GM19463 (cell line): ENCODE results near the gene SLC25A13.
"Not testable (repeated sequence)": the region's sequence is repeated elsewhere in the genome, so short reads cannot be mapped to it uniquely, and the experiment has no call there.

ENCODE experiments used
- ATAC-seq: cut with Tn5 transposase; IDR thresholded peaks from one replicate; pipeline ENCODE4 v1.9.1; 2021; ENCODE audit warnings: mild to moderate bottlenecking, moderate library complexity; ENCODE audit not compliant: unreplicated experiment

The SLC25A13 gene, protein sequence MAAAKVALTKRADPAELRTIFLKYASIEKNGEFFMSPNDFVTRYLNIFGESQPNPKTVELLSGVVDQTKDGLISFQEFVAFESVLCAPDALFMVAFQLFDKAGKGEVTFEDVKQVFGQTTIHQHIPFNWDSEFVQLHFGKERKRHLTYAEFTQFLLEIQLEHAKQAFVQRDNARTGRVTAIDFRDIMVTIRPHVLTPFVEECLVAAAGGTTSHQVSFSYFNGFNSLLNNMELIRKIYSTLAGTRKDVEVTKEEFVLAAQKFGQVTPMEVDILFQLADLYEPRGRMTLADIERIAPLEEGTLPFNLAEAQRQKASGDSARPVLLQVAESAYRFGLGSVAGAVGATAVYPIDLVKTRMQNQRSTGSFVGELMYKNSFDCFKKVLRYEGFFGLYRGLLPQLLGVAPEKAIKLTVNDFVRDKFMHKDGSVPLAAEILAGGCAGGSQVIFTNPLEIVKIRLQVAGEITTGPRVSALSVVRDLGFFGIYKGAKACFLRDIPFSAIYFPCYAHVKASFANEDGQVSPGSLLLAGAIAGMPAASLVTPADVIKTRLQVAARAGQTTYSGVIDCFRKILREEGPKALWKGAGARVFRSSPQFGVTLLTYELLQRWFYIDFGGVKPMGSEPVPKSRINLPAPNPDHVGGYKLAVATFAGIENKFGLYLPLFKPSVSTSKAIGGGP

DNA sequence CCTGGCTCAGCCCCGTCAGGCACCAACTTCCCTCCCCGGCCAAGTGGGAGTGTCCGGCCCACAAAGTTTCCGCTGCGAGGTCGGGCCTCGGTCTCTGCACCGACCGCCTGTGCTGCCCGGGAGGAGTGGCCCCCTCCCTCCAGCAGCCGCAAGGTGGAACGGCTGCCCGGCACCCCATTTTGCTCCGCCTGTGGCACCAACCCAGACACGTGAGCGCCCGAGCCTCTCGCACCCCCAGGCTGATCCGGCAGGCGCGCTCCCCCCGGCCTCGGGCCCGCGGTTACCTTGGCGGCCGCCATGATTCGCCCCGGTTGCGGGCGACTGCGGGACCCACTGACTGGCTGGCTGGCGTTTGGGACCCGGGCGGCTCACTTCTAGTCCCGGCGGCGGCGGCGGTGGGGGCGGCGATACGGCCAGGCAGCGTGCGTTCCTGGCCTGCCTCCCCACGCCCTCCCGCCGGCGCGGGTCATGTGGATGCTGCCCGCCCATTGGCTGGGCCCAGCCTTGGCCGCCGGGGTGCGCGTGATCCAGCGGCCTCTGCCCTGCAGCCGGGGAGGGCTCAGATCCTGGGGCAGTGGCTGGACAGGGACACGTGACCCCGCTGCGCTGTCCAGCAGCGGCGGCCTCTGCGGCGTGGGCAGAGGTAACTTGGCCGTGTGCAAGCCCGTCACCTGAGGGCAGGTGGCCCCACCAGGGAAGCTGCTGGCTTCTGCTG, at the start of gene SLC25A13:
SLC25A13 (minus strand) TSS at position 441 of the 715 bp plus-strand sequence; CDS start at position 299, 142 bp downstream.
- ATAC-seq: peak; percentile 77

DNA sequence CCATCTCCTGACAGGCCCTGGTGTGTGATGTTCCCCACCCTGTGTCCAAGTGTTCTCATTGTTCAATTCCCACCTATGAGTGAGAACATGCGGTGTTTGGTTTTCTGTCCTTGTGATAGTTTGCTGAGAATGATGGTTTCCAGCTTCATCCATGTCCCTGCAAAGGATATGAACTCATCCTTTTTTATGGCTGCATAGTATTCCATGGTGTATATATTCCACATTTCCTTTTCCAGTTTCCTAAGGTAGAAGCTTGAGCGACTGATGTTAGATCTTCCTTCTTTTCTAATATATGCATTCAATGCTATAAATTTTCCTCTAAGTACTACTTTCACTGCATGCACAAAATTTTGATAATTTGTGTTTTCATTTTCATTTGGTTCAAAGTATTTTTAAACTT, 44.0 kb upstream of the SLC25A13 start:
- ATAC-seq: not testable (repeated sequence)

DNA sequence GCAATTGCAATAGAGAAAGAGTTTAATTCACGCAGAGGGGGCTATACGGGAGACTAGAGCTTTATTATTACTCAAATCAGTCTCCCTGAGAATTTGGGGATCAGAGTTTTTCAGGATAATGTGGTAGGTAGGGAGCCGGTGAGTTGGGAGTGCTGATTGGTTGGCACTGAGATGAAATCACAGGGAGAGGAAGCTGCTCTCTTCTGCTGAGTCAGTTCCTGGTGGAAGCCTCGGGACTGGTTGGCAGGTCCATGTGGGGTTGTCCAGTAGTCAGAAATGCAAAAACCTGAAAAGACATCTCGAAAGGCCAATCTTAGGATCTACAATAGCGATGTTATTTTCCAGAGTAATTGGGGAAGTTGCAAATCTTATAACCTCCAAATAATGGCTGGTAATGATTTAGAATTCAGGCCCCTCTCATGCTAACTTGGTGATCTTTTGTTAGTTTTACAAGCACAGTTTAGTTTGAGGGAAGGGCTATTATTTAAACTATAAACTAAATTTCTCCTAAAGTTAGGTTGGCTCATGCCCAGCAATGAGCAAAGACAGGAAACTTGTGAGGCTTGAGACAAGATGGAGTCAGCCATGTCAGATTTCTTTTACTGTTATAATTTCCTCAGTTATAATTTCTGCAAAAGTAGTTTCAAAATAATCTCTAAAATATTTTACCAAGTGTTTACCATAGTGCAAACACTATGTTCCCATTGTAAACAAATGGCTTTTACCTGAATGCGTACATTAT, 39.4 kb upstream of the SLC25A13 start:
- no peak for ATAC-seq

DNA sequence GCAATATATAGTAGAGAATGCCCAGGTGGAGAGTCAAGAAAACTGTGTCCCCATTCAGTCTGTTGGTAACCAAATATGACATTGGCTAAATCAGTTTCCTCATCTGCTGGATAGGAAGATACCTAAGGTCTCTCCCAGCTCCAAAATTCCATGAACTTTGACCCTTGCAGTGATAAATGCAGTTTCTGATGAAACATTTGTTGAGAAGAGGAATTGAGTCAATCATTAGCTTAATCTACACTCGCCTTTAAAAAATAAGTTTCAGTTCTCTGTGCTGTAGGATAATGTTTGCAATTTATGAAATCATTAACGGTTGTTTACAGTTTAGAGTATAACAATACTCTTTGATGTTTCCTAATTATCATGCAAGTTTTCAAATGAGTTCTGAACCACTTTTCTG, 38.0 kb upstream of the SLC25A13 start:
- peak; percentile 82 for ATAC-seq

DNA sequence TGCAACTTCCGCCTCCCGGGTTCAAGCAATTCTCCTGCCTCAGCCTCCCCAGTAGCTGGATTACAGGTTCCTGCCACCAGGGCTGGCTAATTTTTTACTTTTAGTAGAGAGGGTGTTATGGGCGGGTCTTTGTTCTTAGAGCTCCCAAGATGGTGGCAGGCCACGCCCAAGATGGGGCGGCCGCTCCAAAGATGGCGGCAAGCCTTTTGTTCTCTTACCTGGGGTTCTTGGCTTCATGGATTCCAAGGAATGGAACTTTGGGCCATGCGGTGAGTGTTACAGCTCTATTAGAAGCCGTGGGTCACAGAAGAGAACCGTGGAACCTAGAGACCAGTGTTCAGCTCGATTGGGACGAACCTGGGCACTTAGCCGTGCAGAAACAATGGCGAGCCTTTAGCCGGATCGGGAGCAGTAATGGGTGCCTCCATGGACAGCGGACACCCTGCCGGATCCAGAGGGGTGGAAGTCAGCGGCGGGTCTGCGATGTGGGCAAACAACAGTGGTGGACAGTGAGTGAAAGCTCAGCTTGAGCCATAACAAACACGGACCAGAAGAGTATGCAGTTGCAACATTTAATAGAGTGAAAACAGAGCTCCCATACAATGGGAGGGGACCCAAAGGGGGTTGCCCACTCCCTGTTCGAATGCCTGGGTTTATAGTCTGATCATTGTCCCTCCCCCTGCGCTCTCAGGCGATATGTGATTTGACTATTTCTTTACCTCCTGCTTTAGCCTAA, 36.5 kb upstream of the SLC25A13 start:
- not testable (repeated sequence) for ATAC-seq

DNA sequence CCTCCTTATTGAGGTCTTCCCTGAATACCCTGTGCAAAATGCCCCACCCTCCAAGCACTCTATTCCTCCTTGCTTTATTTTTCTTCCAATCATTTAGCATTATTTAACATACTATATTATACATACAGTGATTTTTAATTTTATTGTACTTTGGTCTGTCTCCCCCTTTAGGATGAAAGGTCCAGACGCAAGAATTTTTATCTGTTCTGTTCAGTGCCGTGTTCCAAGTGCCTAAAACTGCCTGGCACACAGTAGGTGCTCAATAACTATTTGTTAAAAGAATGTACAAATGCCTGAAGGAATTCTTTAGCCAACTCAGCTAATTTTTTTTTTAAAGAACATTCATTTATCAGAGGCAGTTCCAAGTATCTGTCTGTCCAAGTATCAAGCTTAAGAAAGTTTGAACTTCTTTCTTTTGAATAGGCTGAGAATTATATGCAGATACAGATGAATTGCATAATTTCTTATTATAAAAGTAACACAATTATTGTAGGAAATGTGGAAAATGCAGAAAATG, 34.1 kb upstream of the SLC25A13 start:
- no peak for ATAC-seq

DNA sequence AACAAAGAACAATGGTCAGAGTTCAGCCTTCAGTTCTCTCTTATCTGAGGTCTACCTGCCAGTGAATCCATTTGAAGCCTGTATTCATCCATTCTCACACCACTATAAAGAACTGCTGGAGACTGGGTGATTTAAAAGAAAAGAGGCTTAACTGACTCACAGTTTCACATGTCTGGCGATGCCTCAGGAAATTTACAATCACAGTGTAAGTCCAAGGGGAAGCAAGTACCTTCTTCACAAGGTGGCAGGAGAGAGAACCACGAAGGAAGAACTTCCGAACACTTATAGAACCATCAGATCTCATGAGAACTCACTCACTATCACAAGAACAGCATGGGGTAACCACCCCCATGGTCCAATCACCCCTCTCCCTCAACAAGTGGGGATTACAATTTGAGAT, 33.0 kb upstream of the SLC25A13 start:
- ATAC-seq: no peak

DNA sequence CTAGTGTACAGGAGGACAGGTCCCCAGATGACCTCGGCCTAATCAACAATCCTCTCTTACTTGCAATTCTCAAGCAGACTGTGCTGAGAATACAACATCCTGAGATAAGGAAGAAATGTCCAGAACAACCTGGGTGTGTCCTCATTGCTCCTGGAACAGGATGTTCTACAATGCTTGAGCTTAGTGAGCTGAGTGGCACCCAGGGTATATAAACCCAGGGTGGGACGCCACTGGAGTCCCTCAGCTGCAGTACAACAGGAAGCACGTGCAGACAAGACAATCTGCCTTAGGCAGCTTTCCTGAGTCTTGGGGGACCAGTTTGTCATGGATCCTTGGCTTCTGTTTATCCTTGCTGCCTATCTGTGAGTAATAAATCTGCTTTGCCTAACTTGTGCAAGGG, 27.7 kb upstream of the SLC25A13 start:
- ATAC-seq: no peak

DNA sequence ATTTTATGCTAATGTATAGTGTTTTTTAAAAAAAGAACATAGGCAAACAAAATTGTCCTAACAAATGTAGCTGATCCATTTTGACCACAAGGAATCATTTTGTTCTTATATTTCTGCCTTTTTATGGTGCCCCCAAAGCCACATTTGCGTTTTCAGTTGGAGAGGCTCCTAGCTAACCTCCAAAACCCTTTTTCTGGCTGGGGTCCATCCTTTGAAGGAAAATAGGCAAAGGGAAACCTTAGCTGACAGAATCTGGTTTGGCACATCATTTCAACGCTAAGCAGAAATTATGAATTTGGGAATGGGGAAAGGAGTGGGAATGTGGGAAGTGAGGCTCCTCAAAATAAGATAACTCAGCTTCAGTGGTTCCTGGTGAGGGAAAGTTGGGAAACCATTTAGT, 25.6 kb upstream of the SLC25A13 start:
- ATAC-seq: no peak

DNA sequence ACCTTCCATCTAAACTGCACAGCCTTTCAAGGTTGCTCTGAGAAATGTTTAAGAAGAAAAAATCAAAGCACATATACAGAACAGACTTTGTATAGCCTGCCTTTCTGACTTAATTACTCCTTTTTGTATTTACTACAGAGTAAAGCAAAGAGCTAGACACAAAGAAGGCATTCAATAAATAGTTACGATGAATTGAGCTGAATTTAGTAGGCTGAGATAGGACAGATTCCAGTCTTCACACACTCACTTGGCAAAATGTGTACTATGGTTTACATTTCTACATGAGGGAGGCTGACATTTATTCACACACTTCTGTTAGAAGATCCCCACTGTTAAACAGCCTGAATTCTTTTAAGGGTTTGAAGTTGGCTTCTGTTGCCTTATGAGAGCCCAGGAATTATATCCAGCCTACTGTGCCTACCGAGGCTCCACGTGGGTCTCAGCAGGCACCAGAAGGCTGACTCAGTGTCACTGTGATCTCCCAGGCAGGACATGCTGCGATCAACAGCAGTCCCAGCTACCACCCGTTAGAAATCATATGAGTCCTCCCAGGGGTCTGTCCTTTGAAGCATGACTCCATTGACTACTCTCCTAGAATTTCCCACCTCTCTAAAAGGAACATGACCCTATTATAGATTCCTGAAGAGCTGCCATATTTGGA, 24.5 kb upstream of the SLC25A13 start:
- ATAC-seq: no peak

DNA sequence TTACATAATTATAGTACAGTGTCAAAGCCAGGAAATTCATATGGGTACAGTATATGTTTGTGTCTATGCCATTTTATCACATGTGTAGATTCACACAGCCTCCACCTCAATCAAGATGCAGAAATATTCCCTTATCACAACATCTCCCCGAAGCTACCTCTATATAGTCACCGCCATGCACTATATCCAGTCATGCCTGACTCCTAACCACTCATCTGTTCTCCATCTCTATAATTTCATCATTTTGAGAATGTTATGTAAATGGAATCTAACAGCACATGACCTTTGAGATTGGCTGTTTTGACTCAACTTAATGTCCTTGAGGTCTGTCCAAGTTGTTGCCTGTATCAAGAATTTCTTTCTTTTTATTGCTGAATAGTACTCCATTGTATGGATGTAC, 22.3 kb upstream of the SLC25A13 start:
- peak; percentile 61 for ATAC-seq

DNA sequence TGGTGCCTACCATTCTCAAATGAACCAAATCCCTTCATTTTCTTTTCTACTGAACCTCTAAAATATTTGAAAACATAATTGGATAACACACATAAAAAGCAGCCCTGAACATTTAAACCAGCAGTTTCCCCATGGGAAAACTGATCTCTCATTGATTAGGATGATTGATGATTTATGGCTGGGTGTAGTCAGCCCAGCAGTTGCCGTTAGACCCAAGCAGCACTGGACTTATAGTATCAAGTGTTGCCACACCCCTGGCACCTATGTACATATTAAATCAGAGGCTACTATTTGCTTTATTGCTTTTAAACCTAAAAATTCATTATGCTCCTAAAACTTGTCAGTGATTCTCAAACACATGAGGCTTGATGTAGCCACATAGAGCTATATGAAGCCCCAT, 20.2 kb upstream of the SLC25A13 start:
- no peak for ATAC-seq

DNA sequence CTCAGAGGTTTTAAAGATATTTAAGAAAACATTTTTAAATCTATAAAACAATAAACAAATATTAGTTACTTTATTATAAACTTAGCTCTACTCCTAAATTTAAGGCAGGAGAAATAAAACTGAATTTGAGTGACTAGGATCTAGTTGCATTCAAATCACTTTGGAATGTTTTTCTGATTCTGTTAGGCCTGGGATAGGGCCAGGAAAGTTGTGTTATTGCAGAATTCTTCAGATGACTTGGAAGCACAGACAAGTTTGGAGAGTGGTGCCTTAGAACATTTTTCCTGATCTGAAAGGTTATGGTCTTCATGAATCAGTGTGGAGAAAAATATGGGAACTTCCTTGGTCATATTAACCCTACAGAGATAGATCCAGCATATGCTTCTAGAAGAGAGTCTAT, 15.6 kb upstream of the SLC25A13 start:
- ATAC-seq: no peak

DNA sequence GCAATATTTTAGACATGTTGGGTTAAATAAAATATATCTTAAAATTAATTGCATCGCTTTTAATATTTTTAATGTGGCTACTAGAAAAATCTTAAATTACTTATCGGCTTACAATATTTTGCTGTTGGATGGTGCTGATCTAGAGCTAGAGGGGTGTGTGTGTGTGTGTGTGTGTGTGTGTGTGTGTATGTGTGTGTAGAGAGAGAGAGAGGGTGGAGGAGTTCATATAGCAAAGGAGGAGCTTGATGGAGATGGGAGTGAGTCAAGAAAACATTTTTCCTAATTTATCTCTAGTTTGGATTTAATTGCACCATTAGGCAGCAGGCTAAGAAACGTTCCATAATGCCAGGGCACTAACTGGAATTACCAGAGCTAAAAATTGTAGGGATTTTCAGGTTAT, 10.4 kb upstream of the SLC25A13 start:
- no peak for ATAC-seq

DNA sequence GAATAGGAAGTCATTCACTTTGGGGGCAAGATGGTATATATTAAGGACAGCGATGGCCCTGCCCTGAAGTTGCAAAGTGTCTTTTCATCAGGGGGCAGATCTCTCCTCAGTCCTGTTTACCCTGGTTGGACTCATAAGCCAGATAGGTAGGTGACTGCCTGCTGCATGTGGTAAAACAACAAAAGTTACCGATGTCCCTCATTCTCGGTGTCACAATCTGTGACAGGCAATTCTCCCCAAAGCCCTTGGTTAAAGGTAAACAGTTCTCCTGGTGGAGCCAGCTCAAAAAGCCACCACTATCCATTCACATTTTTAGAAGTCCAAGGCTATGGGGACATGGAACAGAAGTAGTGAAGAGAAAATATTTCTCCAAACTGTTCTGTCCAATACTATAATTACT, 9.9 kb upstream of the SLC25A13 start:
- ATAC-seq: no peak

DNA sequence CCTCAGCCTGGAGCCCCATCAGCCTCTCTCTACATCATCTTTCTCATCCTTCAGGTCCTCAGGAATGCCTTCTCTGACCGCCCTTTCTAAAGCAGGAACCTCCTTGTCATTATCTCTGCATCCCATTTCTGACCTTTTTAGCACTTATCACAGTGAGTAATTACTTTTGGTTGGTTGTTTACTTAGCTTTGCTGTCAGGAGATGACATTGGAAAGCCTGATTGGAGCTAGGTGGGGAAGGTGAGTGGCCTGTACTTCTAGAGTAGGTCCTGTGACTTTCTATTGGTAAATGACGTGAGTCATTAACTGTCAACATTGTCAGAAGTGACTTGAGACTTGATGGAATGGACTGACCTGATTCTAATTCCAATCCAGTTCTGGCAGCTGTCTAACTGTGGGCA, 9.3 kb upstream of the SLC25A13 start:
- ATAC-seq: no peak

DNA sequence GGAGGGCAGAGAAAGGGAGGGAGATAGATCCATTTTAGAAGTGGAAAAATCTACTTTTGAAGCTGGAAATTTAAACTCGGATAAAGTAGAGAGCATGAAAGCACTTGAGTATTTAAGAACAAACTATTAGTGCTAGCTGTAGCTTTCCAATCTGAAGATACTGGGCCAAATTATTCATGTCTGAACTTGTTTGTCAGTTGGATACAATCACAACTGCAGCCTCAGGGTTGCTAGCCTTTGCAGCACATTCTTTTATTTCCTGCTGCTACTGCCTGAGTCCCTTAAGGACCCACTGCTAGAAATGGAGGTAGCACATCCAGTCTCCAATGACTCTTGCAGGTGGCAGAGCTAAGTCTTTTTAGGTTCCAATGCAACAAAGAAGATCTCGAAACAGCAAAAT, 8.3 kb upstream of the SLC25A13 start:
- ATAC-seq: no peak

DNA sequence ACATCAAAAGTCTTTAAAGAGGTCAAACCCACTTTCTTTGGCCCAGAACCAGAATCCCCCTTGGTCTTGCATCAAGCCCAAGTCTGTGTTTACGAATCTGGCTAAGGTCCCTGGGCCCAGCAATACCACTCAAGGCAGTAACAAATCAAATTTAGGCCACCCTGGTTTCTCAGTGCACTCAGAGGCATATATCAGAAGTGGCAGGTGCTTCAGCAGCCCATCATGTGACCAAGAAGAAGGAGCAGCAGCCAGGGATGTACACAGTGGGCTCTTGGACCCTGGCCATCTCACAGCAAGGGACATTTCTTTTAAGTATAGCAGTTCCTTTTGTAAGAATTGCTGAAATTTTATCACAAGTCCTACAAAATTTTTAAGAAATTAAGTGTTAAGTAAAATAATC, 7.3 kb upstream of the SLC25A13 start:
- ATAC-seq: no peak

DNA sequence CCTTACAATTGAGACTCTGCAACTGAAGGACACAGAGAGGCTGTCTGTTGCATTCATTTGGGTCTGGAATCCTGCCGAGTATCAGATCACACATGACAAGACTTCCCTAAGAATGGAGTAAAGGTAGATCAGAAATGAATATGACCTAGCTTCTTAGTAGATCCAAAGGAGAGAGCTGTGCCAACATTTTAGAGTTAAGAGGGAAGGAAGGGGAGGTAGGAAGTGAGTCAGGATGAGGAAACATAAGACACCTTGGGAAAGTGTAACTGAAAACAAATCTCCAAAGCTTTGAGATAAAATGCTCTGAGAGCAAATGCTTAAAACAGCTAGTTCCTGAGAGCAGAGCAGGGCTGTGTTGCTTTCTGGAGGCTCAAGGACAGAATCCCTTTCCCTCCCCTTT, 6.1 kb upstream of the SLC25A13 start:
- no peak for ATAC-seq

DNA sequence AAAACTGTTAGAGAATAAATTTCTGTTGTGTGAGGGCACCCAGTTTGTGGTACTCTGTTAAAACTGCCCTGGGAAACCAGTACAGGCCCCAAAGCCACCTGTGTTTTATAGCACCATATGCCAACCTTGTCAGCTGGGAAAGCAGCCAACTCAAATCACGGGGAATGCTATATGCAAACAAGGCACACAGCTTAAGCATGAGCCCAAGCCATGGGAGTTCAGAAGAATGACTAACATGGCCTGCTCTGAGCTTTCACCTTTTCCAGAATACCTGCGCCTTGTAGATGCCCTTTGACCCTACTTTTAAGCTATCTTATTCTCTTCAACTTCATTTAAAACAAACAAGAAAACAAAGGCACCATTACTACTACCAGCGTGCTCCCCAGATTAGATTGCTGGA, 5.5 kb upstream of the SLC25A13 start:
- ATAC-seq: no peak
